Measurements from ENCODE around the gene AMDHD2. TPM values are rescaled to one million over a fixed set of nuclear protein-coding genes. Genes with fewer than 3 reads are reported as not detected.

AMDHD2 gene
- total RNA-seq, 1 donor from 2014 or later: 46.4 TPM

DNA sequence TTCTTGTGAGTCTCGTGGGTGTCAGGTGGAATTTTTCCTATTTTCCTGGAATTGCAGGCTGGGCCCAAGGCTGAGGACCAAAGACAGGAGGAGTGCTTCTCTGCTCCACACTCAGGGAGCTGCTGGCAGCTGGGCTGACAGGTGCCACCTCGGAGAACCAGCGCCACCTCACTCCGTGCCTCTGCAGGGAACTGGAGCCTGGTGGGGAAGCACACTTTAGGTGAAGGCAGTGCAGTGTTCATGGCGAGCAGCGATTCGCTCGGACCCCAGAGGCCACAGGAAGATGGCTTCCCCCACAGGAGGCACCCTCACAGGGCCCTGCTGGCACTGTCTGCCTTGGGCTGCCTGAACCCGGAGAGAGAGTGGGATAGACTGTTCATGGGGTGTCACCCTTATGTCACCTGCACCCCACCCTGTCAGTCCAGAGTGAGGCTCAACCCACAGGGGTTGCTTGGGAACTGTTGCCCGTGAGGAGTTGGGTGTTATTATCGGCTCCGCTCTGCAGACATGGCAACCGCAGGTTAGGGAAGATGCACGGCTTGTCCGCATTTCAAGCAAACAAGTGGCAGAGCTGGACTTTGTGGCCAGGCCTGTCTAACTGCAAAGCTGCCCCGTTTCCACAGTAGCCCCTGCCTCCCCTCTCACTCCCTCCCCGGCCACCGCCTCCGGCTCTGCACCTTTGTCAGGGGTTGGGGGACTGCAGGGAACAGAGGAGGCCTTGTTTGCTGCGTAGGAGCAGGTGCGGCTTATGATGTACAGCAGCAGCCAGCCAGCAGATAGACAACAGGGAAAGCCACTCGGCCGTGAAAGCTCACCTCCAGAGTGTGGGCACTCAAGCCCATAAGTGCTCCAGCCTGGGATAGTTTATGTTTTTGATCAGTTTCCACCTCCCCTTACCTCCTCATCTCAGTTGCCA is 29.7 kb upstream of the AMDHD2 start:
- H3K27me3 Mint-ChIP-seq (ENCODE audit: low read depth): no peaks in the 10 kb centered on the region
- DNase-seq (ENCODE audit: low spot score in 2 of 2, unreplicated experiment in 2 of 2): no peak
- TF ChIP-seq, protein P1, sequence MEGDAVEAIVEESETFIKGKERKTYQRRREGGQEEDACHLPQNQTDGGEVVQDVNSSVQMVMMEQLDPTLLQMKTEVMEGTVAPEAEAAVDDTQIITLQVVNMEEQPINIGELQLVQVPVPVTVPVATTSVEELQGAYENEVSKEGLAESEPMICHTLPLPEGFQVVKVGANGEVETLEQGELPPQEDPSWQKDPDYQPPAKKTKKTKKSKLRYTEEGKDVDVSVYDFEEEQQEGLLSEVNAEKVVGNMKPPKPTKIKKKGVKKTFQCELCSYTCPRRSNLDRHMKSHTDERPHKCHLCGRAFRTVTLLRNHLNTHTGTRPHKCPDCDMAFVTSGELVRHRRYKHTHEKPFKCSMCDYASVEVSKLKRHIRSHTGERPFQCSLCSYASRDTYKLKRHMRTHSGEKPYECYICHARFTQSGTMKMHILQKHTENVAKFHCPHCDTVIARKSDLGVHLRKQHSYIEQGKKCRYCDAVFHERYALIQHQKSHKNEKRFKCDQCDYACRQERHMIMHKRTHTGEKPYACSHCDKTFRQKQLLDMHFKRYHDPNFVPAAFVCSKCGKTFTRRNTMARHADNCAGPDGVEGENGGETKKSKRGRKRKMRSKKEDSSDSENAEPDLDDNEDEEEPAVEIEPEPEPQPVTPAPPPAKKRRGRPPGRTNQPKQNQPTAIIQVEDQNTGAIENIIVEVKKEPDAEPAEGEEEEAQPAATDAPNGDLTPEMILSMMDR (IDR thresholded peaks at IDR 0.05; ENCODE audit: unreplicated experiment): no peak
- no peak overlapping the region for H3K27ac Mint-ChIP-seq
- H3K9me3 Mint-ChIP-seq: no peaks in the 10 kb centered on the region
- H3K4me1 Mint-ChIP-seq: peaks cover 18% of the 10 kb centered on the region
- no peak overlapping the region for H3K4me3 Mint-ChIP-seq
- no peaks in the 10 kb centered on the region for H3K36me3 Mint-ChIP-seq

- Mint-ChIP-seq H3K36me3 (no peaks in the 10 kb centered on the region), H3K9me3 (no peaks in the 10 kb centered on the region), H3K27ac (no peak overlapping the region), H3K27me3 (ENCODE audit: low read depth) (no peaks in the 10 kb centered on the region), H3K4me3 (no peak overlapping the region), H3K4me1 (peaks cover 11% of the 10 kb centered on the region)
- TF ChIP-seq, protein P1 (IDR thresholded peaks at IDR 0.05; ENCODE audit: unreplicated experiment): no peak
- DNase-seq (ENCODE audit: low spot score in 2 of 2, unreplicated experiment in 2 of 2): no peak
These were observed 27.9 kb upstream of the AMDHD2 start for GRCh38 chr16:2492292-2492691.

DNA sequence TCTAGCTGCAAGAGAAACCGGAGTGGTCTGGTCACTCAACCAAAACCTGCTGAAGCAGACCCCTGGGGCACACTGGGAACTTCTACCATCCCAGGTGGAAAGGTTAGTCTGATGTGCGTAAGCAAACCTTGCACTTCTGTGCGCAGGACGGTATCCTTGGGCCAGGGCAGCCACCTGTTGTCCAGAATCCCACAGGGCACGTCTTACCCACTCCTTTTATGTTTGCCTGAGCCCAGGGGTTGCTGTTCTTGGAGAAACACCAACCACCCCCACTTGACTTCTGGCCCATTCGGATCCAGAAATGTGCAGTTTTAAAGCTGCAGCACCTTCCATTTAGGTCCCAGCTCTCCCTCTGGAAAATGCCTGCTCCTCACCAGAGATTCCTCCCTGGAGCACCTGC is 26.6 kb upstream of the AMDHD2 start:
- H3K9me3 Mint-ChIP-seq: no peaks in the 10 kb centered on the region
- peaks cover 1% of the 10 kb centered on the region for H3K4me1 Mint-ChIP-seq
- peaks cover 5% of the 10 kb centered on the region for H3K36me3 Mint-ChIP-seq

DNA sequence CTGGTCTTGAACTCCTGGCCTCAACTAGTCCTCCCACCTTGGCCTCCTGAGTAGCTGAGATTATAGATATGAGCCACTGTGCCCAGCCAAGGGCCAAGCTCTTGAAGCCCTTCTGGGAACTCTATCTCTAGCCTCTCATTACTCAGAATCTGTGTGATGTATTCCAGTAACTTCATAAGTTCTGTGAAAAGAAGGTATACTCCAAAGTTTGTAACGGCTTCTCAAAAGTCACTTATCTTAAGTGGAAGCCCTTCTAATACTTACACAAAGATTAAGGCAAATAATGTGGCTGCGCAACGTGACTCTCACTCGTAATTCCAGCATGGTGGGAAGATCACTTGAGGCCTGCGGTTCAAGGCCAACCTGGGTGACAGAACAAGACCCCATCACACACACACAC is 25.6 kb upstream of the AMDHD2 start:
- TF ChIP-seq, protein P1 (IDR thresholded peaks at IDR 0.05; ENCODE audit: unreplicated experiment): no peak
- Mint-ChIP-seq H3K27me3 (ENCODE audit: low read depth) (no peaks in the 10 kb centered on the region), H3K36me3 (peaks cover 5% of the 10 kb centered on the region), H3K4me1 (no peaks in the 10 kb centered on the region), H3K4me3 (no peak overlapping the region), H3K9me3 (no peaks in the 10 kb centered on the region), H3K27ac (no peak overlapping the region)
- no peak for DNase-seq (ENCODE audit: low spot score in 2 of 2, unreplicated experiment in 2 of 2)

More for the DNA sequence above, 26.6 kb upstream of the AMDHD2 start:
- Mint-ChIP-seq H3K27ac (no peak overlapping the region), H3K4me3 (no peak overlapping the region), H3K27me3 (ENCODE audit: low read depth) (no peaks in the 10 kb centered on the region)
- no peak for DNase-seq (ENCODE audit: low spot score in 2 of 2, unreplicated experiment in 2 of 2)
- TF ChIP-seq, protein P1 (IDR thresholded peaks at IDR 0.05; ENCODE audit: unreplicated experiment): no peak

DNA sequence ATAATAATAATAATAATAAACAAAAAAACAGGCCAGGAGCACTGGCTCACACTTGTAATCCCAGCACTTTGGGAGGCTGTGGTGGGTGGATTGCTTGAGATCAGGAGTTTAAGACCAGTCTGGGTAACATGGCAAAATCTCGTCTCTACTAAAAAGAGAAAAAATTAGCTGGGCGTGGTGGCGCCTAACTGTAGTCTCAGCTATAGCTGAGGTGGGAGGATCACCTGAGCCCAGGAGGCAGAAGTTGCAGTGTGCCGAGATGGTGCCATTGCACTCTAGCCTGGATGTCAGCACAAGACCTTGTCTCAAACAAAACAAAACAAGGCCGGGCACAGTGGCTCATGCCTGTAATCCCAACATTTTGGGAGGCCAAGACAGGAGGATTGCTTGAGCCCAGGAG is 25.1 kb upstream of the AMDHD2 start:
- Mint-ChIP-seq H3K4me3 (no peak overlapping the region), H3K4me1 (no peaks in the 10 kb centered on the region), H3K36me3 (peaks cover 5% of the 10 kb centered on the region), H3K9me3 (no peaks in the 10 kb centered on the region), H3K27ac (no peak overlapping the region), H3K27me3 (ENCODE audit: low read depth) (no peaks in the 10 kb centered on the region)
- TF ChIP-seq, protein P1 (IDR thresholded peaks at IDR 0.05; ENCODE audit: unreplicated experiment): no peak
- no peak for DNase-seq (ENCODE audit: low spot score in 2 of 2, unreplicated experiment in 2 of 2)
